ENCODE data around the gene NEURL1. TPM values are rescaled to one million over a fixed set of nuclear protein-coding genes. Genes with fewer than 3 reads are reported as not detected.

NEURL1 gene
- polyA plus RNA-seq, 2 donors, result 0.10 to 0.11 TPM

GRCh38 chr10:103620891-103621782, 127.6 kb downstream of the NEURL1 start:
- 77 to 79% methylated on average over 15 of the region's 15 CpGs for WGBS, 2 donors
- Histone ChIP-seq H3K9me3 (ENCODE audit: control insufficient read depth in 2 of 2, insufficient read depth in 1 of 2, low read depth in 1 of 2, low read length in 1 of 2) (no peaks in the 10 kb centered on the region), H3K27ac (ENCODE audit: low read depth in 2 of 2, low read length in 1 of 2) (peak overlapping the region; percentile 5 to 20), H3K4me3 (ENCODE audit: low read depth in 1 of 2, low read length in 2 of 2) (no peak overlapping the region), H3K36me3 (ENCODE audit: control insufficient read depth in 2 of 2, insufficient read depth in 2 of 2, low read length in 1 of 2) (peaks cover 14 to 79% of the 10 kb centered on the region in 2 donors), H3K4me1 (ENCODE audit: control insufficient read depth in 2 of 2, insufficient read depth in 2 of 2, low read length in 1 of 2) (peaks cover 7 to 27% of the 10 kb centered on the region in 2 donors), H3K27me3 (ENCODE audit: control insufficient read depth in 1 of 2, insufficient read depth in 2 of 2, low read length in 2 of 2) (no peaks in the 10 kb centered on the region)

- peak overlapping the region; percentile 5 to 42 for H3K27ac ChIP-seq (ENCODE audit: low read depth in 2 of 2, low read length in 1 of 2)
- H3K9me3 ChIP-seq (ENCODE audit: control insufficient read depth in 2 of 2, insufficient read depth in 1 of 2, low read depth in 1 of 2, low read length in 1 of 2), result no peaks in the 10 kb centered on the region
- 43 to 56% methylated on average over 4 of the region's 4 CpGs for WGBS, 2 donors
- H3K4me3 ChIP-seq (ENCODE audit: low read depth in 1 of 2, low read length in 2 of 2), result no peak overlapping the region
- no peaks in the 10 kb centered on the region for H3K27me3 ChIP-seq (ENCODE audit: control insufficient read depth in 1 of 2, insufficient read depth in 2 of 2, low read length in 2 of 2)
- peaks cover 15 to 78% of the 10 kb centered on the region in 2 donors for H3K36me3 ChIP-seq (ENCODE audit: control insufficient read depth in 2 of 2, insufficient read depth in 2 of 2, low read length in 1 of 2)
- H3K4me1 ChIP-seq (ENCODE audit: control insufficient read depth in 2 of 2, insufficient read depth in 2 of 2, low read length in 1 of 2), result peaks cover 7 to 27% of the 10 kb centered on the region in 2 donors
Measured at GRCh38 chr10:103621783-103622125, 128.2 kb downstream of the NEURL1 start.

- Histone ChIP-seq H3K4me1 (ENCODE audit: control insufficient read depth in 2 of 2, insufficient read depth in 2 of 2, low read length in 1 of 2) (peaks cover 3 to 22% of the 10 kb centered on the region in 2 donors), H3K36me3 (ENCODE audit: control insufficient read depth in 2 of 2, insufficient read depth in 2 of 2, low read length in 1 of 2) (peaks cover 20 to 76% of the 10 kb centered on the region in 2 donors), H3K4me3 (ENCODE audit: low read depth in 1 of 2, low read length in 2 of 2) (no peak overlapping the region), H3K27ac (ENCODE audit: low read depth in 2 of 2, low read length in 1 of 2) (peak overlapping the region; percentile 5 to 42), H3K9me3 (ENCODE audit: control insufficient read depth in 2 of 2, insufficient read depth in 1 of 2, low read depth in 1 of 2, low read length in 1 of 2) (no peaks in the 10 kb centered on the region), H3K27me3 (ENCODE audit: control insufficient read depth in 1 of 2, insufficient read depth in 2 of 2, low read length in 2 of 2) (no peaks in the 10 kb centered on the region)
- 83 to 91% methylated on average over 18 of the region's 18 CpGs for WGBS, 2 donors
Measured at GRCh38 chr10:103622286-103622685, 128.8 kb downstream of the NEURL1 start.

- H3K27ac ChIP-seq (ENCODE audit: low read depth in 2 of 2, low read length in 1 of 2), result no peak overlapping the region
- H3K27me3 ChIP-seq (ENCODE audit: control insufficient read depth in 1 of 2, insufficient read depth in 2 of 2, low read length in 2 of 2), result no peaks in the 10 kb centered on the region
- WGBS, 2 donors, result 72 to 75% methylated on average over 11 of the region's 11 CpGs
- peaks cover 23 to 73% of the 10 kb centered on the region in 2 donors for H3K36me3 ChIP-seq (ENCODE audit: control insufficient read depth in 2 of 2, insufficient read depth in 2 of 2, low read length in 1 of 2)
- peaks cover 0 to 20% of the 10 kb centered on the region in 2 donors for H3K4me1 ChIP-seq (ENCODE audit: control insufficient read depth in 2 of 2, insufficient read depth in 2 of 2, low read length in 1 of 2)
- H3K4me3 ChIP-seq (ENCODE audit: low read depth in 1 of 2, low read length in 2 of 2), result no peak overlapping the region
- H3K9me3 ChIP-seq (ENCODE audit: control insufficient read depth in 2 of 2, insufficient read depth in 1 of 2, low read depth in 1 of 2, low read length in 1 of 2), result no peaks in the 10 kb centered on the region
Measured at GRCh38 chr10:103622935-103623574, 129.6 kb downstream of the NEURL1 start.

GRCh38 chr10:103626178-103626577, 132.7 kb downstream of the NEURL1 start:
- H3K9me3 ChIP-seq (ENCODE audit: control insufficient read depth in 2 of 2, insufficient read depth in 1 of 2, low read depth in 1 of 2, low read length in 1 of 2), result no peaks in the 10 kb centered on the region
- 79 to 80% methylated on average over 11 of the region's 11 CpGs for WGBS, 2 donors
- no peak overlapping the region for H3K27ac ChIP-seq (ENCODE audit: low read depth in 2 of 2, low read length in 1 of 2)
- peaks cover 0 to 13% of the 10 kb centered on the region in 2 donors for H3K4me1 ChIP-seq (ENCODE audit: control insufficient read depth in 2 of 2, insufficient read depth in 2 of 2, low read length in 1 of 2)
- H3K4me3 ChIP-seq (ENCODE audit: low read depth in 1 of 2, low read length in 2 of 2), result no peak overlapping the region
- peaks cover 18 to 63% of the 10 kb centered on the region in 2 donors for H3K36me3 ChIP-seq (ENCODE audit: control insufficient read depth in 2 of 2, insufficient read depth in 2 of 2, low read length in 1 of 2)
- no peaks in the 10 kb centered on the region for H3K27me3 ChIP-seq (ENCODE audit: control insufficient read depth in 1 of 2, insufficient read depth in 2 of 2, low read length in 2 of 2)

- peaks cover 0 to 8% of the 10 kb centered on the region in 2 donors for H3K4me1 ChIP-seq (ENCODE audit: control insufficient read depth in 2 of 2, insufficient read depth in 2 of 2, low read length in 1 of 2)
- no peaks in the 10 kb centered on the region for H3K27me3 ChIP-seq (ENCODE audit: control insufficient read depth in 1 of 2, insufficient read depth in 2 of 2, low read length in 2 of 2)
- no peaks in the 10 kb centered on the region for H3K9me3 ChIP-seq (ENCODE audit: control insufficient read depth in 2 of 2, insufficient read depth in 1 of 2, low read depth in 1 of 2, low read length in 1 of 2)
- no peak overlapping the region for H3K4me3 ChIP-seq (ENCODE audit: low read depth in 1 of 2, low read length in 2 of 2)
- peak overlapping the region in 1 of 2 donors; percentile 26 for H3K27ac ChIP-seq (ENCODE audit: low read depth in 2 of 2, low read length in 1 of 2)
- 73 to 79% methylated on average over 22 of the region's 22 CpGs for WGBS, 2 donors
- H3K36me3 ChIP-seq (ENCODE audit: control insufficient read depth in 2 of 2, insufficient read depth in 2 of 2, low read length in 1 of 2), result peaks cover 18 to 54% of the 10 kb centered on the region in 2 donors
Measured at GRCh38 chr10:103627111-103627892, 133.8 kb downstream of the NEURL1 start.

- 90 to 93% methylated on average over 13 of the region's 13 CpGs for WGBS, 2 donors
- no peak overlapping the region for H3K27ac ChIP-seq (ENCODE audit: low read depth in 2 of 2, low read length in 1 of 2)
- peaks cover 0 to 9% of the 10 kb centered on the region in 2 donors for H3K4me1 ChIP-seq (ENCODE audit: control insufficient read depth in 2 of 2, insufficient read depth in 2 of 2, low read length in 1 of 2)
- H3K9me3 ChIP-seq (ENCODE audit: control insufficient read depth in 2 of 2, insufficient read depth in 1 of 2, low read depth in 1 of 2, low read length in 1 of 2), result no peaks in the 10 kb centered on the region
- no peak overlapping the region for H3K4me3 ChIP-seq (ENCODE audit: low read depth in 1 of 2, low read length in 2 of 2)
- H3K27me3 ChIP-seq (ENCODE audit: control insufficient read depth in 1 of 2, insufficient read depth in 2 of 2, low read length in 2 of 2), result no peaks in the 10 kb centered on the region
- H3K36me3 ChIP-seq (ENCODE audit: control insufficient read depth in 2 of 2, insufficient read depth in 2 of 2, low read length in 1 of 2), result peaks cover 18 to 48% of the 10 kb centered on the region in 2 donors
Measured at GRCh38 chr10:103627893-103628292, 134.4 kb downstream of the NEURL1 start.

- no peak overlapping the region for H3K4me3 ChIP-seq (ENCODE audit: low read depth in 1 of 2, low read length in 2 of 2)
- H3K27me3 ChIP-seq (ENCODE audit: control insufficient read depth in 1 of 2, insufficient read depth in 2 of 2, low read length in 2 of 2), result no peaks in the 10 kb centered on the region
- WGBS, 2 donors, result 70 to 74% methylated on average over 3 of the region's 3 CpGs
- H3K4me1 ChIP-seq (ENCODE audit: control insufficient read depth in 2 of 2, insufficient read depth in 2 of 2, low read length in 1 of 2), result peaks cover 0 to 3% of the 10 kb centered on the region in 2 donors
- H3K9me3 ChIP-seq (ENCODE audit: control insufficient read depth in 2 of 2, insufficient read depth in 1 of 2, low read depth in 1 of 2, low read length in 1 of 2), result no peaks in the 10 kb centered on the region
- H3K27ac ChIP-seq (ENCODE audit: low read depth in 2 of 2, low read length in 1 of 2), result no peak overlapping the region
- peaks cover 16 to 42% of the 10 kb centered on the region in 2 donors for H3K36me3 ChIP-seq (ENCODE audit: control insufficient read depth in 2 of 2, insufficient read depth in 2 of 2, low read length in 1 of 2)
Measured at GRCh38 chr10:103629581-103629980, 136.1 kb downstream of the NEURL1 start.

- Histone ChIP-seq H3K27me3 (ENCODE audit: control insufficient read depth in 1 of 2, insufficient read depth in 2 of 2, low read length in 2 of 2) (no peaks in the 10 kb centered on the region), H3K4me3 (ENCODE audit: low read depth in 1 of 2, low read length in 2 of 2) (no peak overlapping the region), H3K9me3 (ENCODE audit: control insufficient read depth in 2 of 2, insufficient read depth in 1 of 2, low read depth in 1 of 2, low read length in 1 of 2) (no peaks in the 10 kb centered on the region), H3K4me1 (ENCODE audit: control insufficient read depth in 2 of 2, insufficient read depth in 2 of 2, low read length in 1 of 2) (peaks cover 0 to 5% of the 10 kb centered on the region in 2 donors), H3K36me3 (ENCODE audit: control insufficient read depth in 2 of 2, insufficient read depth in 2 of 2, low read length in 1 of 2) (peaks cover 16 to 36% of the 10 kb centered on the region in 2 donors), H3K27ac (ENCODE audit: low read depth in 2 of 2, low read length in 1 of 2) (no peak overlapping the region)
- 52 to 64% methylated on average over 1 of the region's 1 CpG for WGBS, 2 donors
Measured at GRCh38 chr10:103630156-103630555, 136.7 kb downstream of the NEURL1 start.

All from esophagus (tissue), 2 donors.